NCI-H526 (cell line): ENCODE measurements around the gene NUTM2E.
"Not testable (repeated sequence)": the region's sequence is repeated elsewhere in the genome, so short reads cannot be mapped to it uniquely, and the experiment has no call there.

Source experiments
- DNase-seq, 2 experiments: peaks; one replicate each; lab custom pipeline; 2025; lab: John Stamatoyannopoulos, UW

The NUTM2E gene

DNA sequence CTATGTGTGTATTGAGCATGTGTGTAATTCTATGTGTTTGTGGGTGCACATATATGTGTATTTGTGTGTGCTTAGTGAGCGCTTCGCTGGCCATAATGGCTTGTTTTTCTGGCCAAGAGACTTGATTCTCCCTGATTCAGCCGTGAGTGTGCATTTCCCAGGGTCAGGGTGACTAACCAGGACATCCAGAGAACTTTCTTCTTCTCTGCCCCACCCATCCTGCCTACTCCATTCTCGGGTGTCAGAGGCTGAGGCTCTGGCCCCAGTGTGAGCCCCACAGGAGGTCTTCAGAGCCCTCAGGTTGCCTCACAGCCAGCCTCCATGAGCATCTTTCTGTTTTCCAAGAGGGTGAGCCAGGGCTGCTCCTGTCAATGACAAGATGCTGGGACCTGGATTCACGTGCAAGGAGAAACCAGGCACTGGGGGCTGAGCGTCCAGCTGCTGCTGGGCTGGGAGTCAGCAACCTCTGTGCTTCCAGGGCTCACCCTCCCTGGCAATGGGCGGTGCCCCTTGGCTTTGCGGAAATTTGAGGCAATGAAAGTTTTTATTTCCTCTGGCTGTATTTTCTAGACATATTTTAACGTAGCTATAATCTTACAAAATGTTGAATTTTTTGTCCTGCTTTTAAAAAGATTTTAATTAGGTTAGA is 40.5 kb downstream of the NUTM2E start:
- DNase-seq, result not testable (repeated sequence)

DNA sequence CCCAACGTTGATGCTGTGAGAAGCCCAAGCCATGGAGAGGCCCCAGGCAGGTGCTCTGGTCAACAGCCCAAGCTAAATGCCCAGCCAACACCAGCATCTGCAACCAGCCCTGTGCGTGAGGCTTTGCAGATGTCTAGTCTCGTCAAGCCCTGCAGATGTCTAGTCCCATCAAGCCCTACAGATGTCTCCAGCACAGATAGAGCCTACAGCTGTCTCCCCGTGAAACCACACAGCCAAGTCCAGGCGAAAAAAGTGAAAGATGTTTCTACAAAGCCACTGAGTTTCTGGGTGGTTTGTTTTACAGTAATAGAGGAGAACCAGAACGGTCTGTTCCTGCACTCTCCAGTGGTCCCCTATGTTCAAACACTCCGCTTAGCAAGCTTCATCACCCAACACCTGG is 41.5 kb downstream of the NUTM2E start:
- DNase-seq, result not testable (repeated sequence)

DNA sequence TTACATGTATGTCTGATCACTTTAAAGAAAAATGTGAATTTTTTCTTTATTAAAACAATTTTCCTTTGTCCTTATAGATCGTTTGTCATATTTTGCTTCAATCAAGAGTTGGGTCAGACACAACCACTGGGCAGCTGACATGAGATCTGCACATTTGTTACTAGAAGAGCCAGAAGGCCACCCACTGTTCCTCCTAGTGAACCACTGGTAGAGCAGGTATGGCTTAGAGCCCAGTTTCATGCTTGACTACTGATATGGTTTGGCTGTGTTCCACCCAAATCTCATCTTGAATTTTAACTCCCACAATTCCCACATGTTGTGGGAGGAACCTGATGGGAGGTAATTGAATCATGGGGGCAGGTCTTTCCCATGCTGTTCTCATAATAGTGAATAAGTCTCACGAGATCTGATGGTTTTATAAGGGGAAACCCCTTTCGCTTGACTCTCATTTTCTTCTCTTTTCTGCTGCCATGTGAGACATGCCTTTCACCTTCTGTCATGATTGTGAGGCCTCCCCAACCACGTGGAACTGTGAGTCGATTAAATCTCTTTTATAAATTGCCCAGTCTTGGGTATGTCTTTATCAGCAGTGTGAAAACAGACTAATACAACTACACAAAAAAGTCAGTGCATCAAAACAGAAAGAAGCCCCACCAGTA is 43.0 kb downstream of the NUTM2E start:
- not testable (repeated sequence) for DNase-seq

DNA sequence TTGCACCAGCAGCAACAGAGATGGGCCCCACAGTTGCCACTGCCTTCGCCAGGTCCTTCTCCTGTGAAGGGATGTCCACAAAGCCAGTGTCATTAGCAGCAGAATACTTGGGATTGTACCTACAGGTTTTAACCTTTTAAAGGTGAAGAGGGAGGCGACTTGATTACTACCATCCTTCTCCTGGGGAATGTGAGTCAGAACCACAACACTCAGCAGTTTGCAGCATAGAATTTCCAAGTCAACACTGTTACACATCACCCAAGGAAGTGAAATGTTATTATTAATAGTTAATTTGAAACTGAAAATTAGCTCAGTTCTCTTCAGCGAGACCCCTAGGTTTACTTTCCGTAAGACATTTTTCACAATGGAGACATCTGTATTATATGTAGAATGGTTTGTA is 45.2 kb downstream of the NUTM2E start:
- not testable (repeated sequence) for DNase-seq
